Skeletal muscle cell (primary cell): ENCODE measurements around the gene SLC24A3.

Source experiments
- DNase-seq: peaks from one replicate; pipeline ENCODE4 v3.0.0-alpha.2; 2010; ENCODE audit warnings: low read depth
- H3K4me3 ChIP-seq: 2 replicates; pipeline ENCODE4 v1.5.1; 2011; ENCODE audit warnings: low read depth, mild to moderate bottlenecking, control low read depth, low read length, moderate library complexity

Gene SLC24A3

GRCh38 chr20:19407196-19407595, 194.8 kb downstream of the SLC24A3 start:
- H3K4me3 ChIP-seq, result no peak overlapping the region
- no peak for DNase-seq

- DNase-seq, result no peak
- no peak overlapping the region for H3K4me3 ChIP-seq
These were observed 195.3 kb downstream of the SLC24A3 start for GRCh38 chr20:19407736-19408135.

GRCh38 chr20:19408971-19409370, 196.5 kb downstream of the SLC24A3 start:
- H3K4me3 ChIP-seq, result no peak overlapping the region
- no peak for DNase-seq

GRCh38 chr20:19411811-19412210, 199.4 kb downstream of the SLC24A3 start:
- H3K4me3 ChIP-seq, result no peak overlapping the region
- DNase-seq, result no peak

- H3K4me3 ChIP-seq, result no peak overlapping the region
- no peak for DNase-seq
These were observed 199.8 kb downstream of the SLC24A3 start for GRCh38 chr20:19412254-19412653.

- H3K4me3 ChIP-seq, result no peak overlapping the region
- DNase-seq, result no peak
These were observed 202.2 kb downstream of the SLC24A3 start for GRCh38 chr20:19414600-19414999.

- no peak for DNase-seq
- H3K4me3 ChIP-seq, result no peak overlapping the region
These were observed 203.3 kb downstream of the SLC24A3 start for GRCh38 chr20:19415786-19416185.

GRCh38 chr20:19416627-19417026, 204.2 kb downstream of the SLC24A3 start:
- no peak for DNase-seq
- H3K4me3 ChIP-seq, result no peak overlapping the region

GRCh38 chr20:19419396-19419795, 207.0 kb downstream of the SLC24A3 start:
- DNase-seq, result no peak
- H3K4me3 ChIP-seq, result no peak overlapping the region

GRCh38 chr20:19423097-19423899, 210.9 kb downstream of the SLC24A3 start:
- no peak overlapping the region for H3K4me3 ChIP-seq
- no peak for DNase-seq

- no peak for DNase-seq
- H3K4me3 ChIP-seq, result no peak overlapping the region
These were observed 211.6 kb downstream of the SLC24A3 start for GRCh38 chr20:19423900-19424620.

GRCh38 chr20:19426356-19426755, 213.9 kb downstream of the SLC24A3 start:
- no peak for DNase-seq
- H3K4me3 ChIP-seq, result no peak overlapping the region

GRCh38 chr20:19427480-19427879, 215.0 kb downstream of the SLC24A3 start:
- no peak overlapping the region for H3K4me3 ChIP-seq
- no peak for DNase-seq

- DNase-seq, result no peak
- no peak overlapping the region for H3K4me3 ChIP-seq
These were observed 215.5 kb downstream of the SLC24A3 start for GRCh38 chr20:19427913-19428312.

GRCh38 chr20:19428324-19428723, 215.9 kb downstream of the SLC24A3 start:
- H3K4me3 ChIP-seq, result no peak overlapping the region
- no peak for DNase-seq

GRCh38 chr20:19429538-19429937, 217.1 kb downstream of the SLC24A3 start:
- no peak overlapping the region for H3K4me3 ChIP-seq
- DNase-seq, result no peak

- DNase-seq, result no peak
- H3K4me3 ChIP-seq, result no peak overlapping the region
These were observed 218.3 kb downstream of the SLC24A3 start for GRCh38 chr20:19430641-19431315.

- no peak overlapping the region for H3K4me3 ChIP-seq
- DNase-seq, result no peak
These were observed 218.9 kb downstream of the SLC24A3 start for GRCh38 chr20:19431316-19431700.

- DNase-seq, result no peak
- no peak overlapping the region for H3K4me3 ChIP-seq
These were observed 219.5 kb downstream of the SLC24A3 start for GRCh38 chr20:19431906-19432305.
